ENCODE measurements around the gene CENPX. TPM values are rescaled to one million over a fixed set of nuclear protein-coding genes. Genes with fewer than 3 reads are reported as not detected.
A peak's percentile ranks its signal among the peaks of the same experiment; 100 is the strongest.

CENPX gene
- total and polyA plus RNA-seq, 2 of the 13 experiments (the other 11 are each of a cell fraction or from before 2014, with no cell fraction given): 92.7 to 170 TPM

DNA sequence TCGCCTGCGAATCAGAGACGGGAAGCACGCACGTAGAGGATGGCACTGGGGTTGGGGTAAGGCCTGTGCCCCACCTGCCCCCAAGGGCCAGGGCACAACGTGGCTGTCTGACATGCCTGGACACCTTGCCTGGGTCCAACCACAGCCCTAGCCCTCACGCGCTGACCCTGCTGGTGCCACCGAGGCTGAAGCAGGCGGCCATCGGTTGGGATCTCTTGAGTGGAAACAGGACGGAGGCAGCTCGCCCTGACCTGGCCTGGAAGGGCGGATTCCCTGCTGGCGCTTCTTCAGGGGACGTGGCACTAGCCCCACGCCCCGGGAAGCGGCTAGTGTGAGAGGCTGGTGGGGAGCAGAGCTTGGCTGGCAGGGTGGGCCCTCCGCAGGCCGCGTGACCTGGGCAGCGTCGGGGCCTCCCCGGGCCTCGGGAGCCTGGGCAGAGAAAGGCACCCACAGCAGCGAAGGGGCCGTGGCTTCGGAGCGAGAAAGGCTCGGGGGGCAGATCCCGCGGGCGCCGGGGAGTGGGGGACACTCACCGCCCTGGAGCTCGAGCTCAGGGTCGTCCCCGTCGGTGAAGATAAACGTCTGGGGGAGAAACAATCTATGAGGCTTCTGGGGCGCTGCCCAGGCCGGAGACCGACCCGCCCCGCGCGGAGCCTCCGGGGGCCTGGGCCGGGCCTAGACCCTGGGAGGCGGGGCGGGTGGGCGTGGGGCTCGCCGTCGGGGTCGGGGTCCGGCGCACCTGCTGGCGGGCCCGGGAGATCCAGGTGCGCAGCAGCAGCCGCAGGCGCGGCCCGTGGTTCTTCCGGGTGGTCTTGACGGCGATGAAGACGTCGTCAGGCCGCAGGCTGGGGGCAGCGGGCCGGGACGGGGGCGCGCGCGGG lies 28.3 kb upstream of the CENPX start (continued):
- TF ChIP-seq, protein P1, sequence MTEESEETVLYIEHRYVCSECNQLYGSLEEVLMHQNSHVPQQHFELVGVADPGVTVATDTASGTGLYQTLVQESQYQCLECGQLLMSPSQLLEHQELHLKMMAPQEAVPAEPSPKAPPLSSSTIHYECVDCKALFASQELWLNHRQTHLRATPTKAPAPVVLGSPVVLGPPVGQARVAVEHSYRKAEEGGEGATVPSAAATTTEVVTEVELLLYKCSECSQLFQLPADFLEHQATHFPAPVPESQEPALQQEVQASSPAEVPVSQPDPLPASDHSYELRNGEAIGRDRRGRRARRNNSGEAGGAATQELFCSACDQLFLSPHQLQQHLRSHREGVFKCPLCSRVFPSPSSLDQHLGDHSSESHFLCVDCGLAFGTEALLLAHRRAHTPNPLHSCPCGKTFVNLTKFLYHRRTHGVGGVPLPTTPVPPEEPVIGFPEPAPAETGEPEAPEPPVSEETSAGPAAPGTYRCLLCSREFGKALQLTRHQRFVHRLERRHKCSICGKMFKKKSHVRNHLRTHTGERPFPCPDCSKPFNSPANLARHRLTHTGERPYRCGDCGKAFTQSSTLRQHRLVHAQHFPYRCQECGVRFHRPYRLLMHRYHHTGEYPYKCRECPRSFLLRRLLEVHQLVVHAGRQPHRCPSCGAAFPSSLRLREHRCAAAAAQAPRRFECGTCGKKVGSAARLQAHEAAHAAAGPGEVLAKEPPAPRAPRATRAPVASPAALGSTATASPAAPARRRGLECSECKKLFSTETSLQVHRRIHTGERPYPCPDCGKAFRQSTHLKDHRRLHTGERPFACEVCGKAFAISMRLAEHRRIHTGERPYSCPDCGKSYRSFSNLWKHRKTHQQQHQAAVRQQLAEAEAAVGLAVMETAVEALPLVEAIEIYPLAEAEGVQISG (CRISPR knock-in tag; IDR thresholded peaks at IDR 0.05): no peak
- TF ChIP-seq ZNF713 (CRISPR knock-in tag; IDR thresholded peaks at IDR 0.05) (no peak), GTF2F1 (IDR thresholded peaks at IDR 0.05; ENCODE audit: low read length) (no peak), ZNF616 (CRISPR knock-in tag; IDR thresholded peaks at IDR 0.05; ENCODE audit: low read depth) (no peak), ZMYM4 (CRISPR knock-in tag; IDR thresholded peaks at IDR 0.05) (no peak), CEBPB (IDR thresholded peaks at IDR 0.05; ENCODE audit: borderline replicate concordance, low read depth, low read length) (no peak), ZBTB3 (CRISPR knock-in tag; IDR thresholded peaks at IDR 0.05; ENCODE audit: borderline replicate concordance, low read depth) (0 out of 2 replicates have a peak, but pooled peaks have one; percentile 48), AKAP8 (CRISPR knock-in tag; IDR thresholded peaks at IDR 0.05) (0 out of 2 replicates have a peak, but pooled peaks have one; percentile 35), MXI1 (IDR thresholded peaks at IDR 0.05; ENCODE audit: borderline replicate concordance, low read depth, low read length) (no peak), ZNF816 (CRISPR knock-in tag; IDR thresholded peaks at IDR 0.05; ENCODE audit: borderline replicate concordance) (no peak)
- TF ChIP-seq, protein P2, sequence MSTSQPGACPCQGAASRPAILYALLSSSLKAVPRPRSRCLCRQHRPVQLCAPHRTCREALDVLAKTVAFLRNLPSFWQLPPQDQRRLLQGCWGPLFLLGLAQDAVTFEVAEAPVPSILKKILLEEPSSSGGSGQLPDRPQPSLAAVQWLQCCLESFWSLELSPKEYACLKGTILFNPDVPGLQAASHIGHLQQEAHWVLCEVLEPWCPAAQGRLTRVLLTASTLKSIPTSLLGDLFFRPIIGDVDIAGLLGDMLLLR (CRISPR knock-in tag; IDR thresholded peaks at IDR 0.05): no peak
- TF ChIP-seq, protein P3, sequence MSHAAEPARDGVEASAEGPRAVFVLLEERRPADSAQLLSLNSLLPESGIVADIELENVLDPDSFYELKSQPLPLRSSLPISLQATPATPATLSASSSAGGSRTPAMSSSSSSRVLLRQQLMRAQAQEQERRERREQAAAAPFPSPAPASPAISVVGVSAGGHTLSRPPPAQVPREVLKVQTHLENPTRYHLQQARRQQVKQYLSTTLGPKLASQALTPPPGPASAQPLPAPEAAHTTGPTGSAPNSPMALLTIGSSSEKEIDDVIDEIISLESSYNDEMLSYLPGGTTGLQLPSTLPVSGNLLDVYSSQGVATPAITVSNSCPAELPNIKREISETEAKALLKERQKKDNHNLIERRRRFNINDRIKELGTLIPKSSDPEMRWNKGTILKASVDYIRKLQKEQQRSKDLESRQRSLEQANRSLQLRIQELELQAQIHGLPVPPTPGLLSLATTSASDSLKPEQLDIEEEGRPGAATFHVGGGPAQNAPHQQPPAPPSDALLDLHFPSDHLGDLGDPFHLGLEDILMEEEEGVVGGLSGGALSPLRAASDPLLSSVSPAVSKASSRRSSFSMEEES (CRISPR knock-in tag; IDR thresholded peaks at IDR 0.05): no peak
- TF ChIP-seq, protein P4, sequence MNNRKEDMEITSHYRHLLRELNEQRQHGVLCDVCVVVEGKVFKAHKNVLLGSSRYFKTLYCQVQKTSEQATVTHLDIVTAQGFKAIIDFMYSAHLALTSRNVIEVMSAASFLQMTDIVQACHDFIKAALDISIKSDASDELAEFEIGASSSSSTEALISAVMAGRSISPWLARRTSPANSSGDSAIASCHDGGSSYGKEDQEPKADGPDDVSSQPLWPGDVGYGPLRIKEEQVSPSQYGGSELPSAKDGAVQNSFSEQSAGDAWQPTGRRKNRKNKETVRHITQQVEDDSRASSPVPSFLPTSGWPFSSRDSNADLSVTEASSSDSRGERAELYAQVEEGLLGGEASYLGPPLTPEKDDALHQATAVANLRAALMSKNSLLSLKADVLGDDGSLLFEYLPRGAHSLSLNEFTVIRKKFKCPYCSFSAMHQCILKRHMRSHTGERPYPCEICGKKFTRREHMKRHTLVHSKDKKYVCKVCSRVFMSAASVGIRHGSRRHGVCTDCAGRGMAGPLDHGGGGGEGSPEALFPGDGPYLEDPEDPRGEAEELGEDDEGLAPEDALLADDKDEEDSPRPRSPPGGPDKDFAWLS (CRISPR knock-in tag; IDR thresholded peaks at IDR 0.05; ENCODE audit: borderline replicate concordance): no peak
- TF ChIP-seq, protein P5, sequence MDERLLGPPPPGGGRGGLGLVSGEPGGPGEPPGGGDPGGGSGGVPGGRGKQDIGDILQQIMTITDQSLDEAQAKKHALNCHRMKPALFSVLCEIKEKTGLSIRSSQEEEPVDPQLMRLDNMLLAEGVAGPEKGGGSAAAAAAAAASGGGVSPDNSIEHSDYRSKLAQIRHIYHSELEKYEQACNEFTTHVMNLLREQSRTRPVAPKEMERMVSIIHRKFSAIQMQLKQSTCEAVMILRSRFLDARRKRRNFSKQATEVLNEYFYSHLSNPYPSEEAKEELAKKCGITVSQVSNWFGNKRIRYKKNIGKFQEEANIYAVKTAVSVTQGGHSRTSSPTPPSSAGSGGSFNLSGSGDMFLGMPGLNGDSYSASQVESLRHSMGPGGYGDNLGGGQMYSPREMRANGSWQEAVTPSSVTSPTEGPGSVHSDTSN (CRISPR knock-in tag; IDR thresholded peaks at IDR 0.05): no peak
- TF ChIP-seq, protein P6, sequence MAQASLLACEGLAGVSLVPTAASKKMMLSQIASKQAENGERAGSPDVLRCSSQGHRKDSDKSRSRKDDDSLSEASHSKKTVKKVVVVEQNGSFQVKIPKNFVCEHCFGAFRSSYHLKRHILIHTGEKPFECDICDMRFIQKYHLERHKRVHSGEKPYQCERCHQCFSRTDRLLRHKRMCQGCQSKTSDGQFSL (CRISPR knock-in tag; IDR thresholded peaks at IDR 0.05): 0 out of 2 replicates have a peak, but pooled peaks have one; percentile 28
- TF ChIP-seq, protein P7, sequence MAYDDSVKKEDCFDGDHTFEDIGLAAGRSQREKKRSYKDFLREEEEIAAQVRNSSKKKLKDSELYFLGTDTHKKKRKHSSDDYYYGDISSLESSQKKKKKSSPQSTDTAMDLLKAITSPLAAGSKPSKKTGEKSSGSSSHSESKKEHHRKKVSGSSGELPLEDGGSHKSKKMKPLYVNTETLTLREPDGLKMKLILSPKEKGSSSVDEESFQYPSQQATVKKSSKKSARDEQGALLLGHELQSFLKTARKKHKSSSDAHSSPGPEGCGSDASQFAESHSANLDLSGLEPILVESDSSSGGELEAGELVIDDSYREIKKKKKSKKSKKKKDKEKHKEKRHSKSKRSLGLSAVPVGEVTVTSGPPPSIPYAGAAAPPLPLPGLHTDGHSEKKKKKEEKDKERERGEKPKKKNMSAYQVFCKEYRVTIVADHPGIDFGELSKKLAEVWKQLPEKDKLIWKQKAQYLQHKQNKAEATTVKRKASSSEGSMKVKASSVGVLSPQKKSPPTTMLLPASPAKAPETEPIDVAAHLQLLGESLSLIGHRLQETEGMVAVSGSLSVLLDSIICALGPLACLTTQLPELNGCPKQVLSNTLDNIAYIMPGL (CRISPR knock-in tag; IDR thresholded peaks at IDR 0.05; ENCODE audit: borderline replicate concordance in 1 of 2, low read depth in 1 of 2): peak in 1 of 2 experiments; percentile 32; a peak in 2 of 4 replicates

All from HepG2 (cell line).